COLO829 (cell line): ENCODE results near the gene FKBP5.
"Not testable (repeated sequence)": the region's sequence is repeated elsewhere in the genome, so short reads cannot be mapped to it uniquely, and the experiment has no call there.

Experiments used
- DNase-seq: peaks from one replicate; pipeline ENCODE4 v3.0.0; 2012; ENCODE audit warnings: low spot score

Gene FKBP5

GRCh38 chr6:35583893-35584688, 104.6 kb downstream of the FKBP5 start:
- peak; percentile 69 for DNase-seq

- no peak for DNase-seq
Measured at GRCh38 chr6:35582315-35582714, 106.4 kb downstream of the FKBP5 start.

- no peak for DNase-seq
Measured at GRCh38 chr6:35581633-35582032, 107.1 kb downstream of the FKBP5 start.

GRCh38 chr6:35580836-35581235, 107.9 kb downstream of the FKBP5 start:
- no peak for DNase-seq

GRCh38 chr6:35576682-35577081, 112.0 kb downstream of the FKBP5 start:
- no peak for DNase-seq

GRCh38 chr6:35573495-35574110, 115.1 kb downstream of the FKBP5 start:
- no peak for DNase-seq

GRCh38 chr6:35570885-35571330, 117.8 kb downstream of the FKBP5 start:
- DNase-seq, result not testable (repeated sequence)

- DNase-seq, result no peak
Measured at GRCh38 chr6:35569011-35569461, 119.7 kb downstream of the FKBP5 start.

GRCh38 chr6:35566794-35567193, 121.9 kb downstream of the FKBP5 start:
- no peak for DNase-seq

GRCh38 chr6:35564733-35565132, 124.0 kb downstream of the FKBP5 start:
- DNase-seq, result no peak

- no peak for DNase-seq
Measured at GRCh38 chr6:35562060-35562459, 126.7 kb downstream of the FKBP5 start.

- DNase-seq, result no peak
Measured at GRCh38 chr6:35561113-35561512, 127.6 kb downstream of the FKBP5 start.

- DNase-seq, result no peak
Measured at GRCh38 chr6:35558571-35558970, 130.1 kb downstream of the FKBP5 start.

- no peak for DNase-seq
Measured at GRCh38 chr6:35557239-35557638, 131.5 kb downstream of the FKBP5 start.

GRCh38 chr6:35554811-35555210, 133.9 kb downstream of the FKBP5 start:
- DNase-seq, result no peak

- DNase-seq, result no peak
Measured at GRCh38 chr6:35553315-35553714, 135.4 kb downstream of the FKBP5 start.

- DNase-seq, result peak; percentile 20
Measured at GRCh38 chr6:35552285-35552917, 136.3 kb downstream of the FKBP5 start.

GRCh38 chr6:35550437-35550836, 138.3 kb downstream of the FKBP5 start:
- DNase-seq, result no peak

- DNase-seq, result no peak
Measured at GRCh38 chr6:35547676-35548075, 141.0 kb downstream of the FKBP5 start.

GRCh38 chr6:35544769-35545361, 143.8 kb downstream of the FKBP5 start:
- DNase-seq, result no peak

- no peak for DNase-seq
Measured at GRCh38 chr6:35543459-35544193, 145.1 kb downstream of the FKBP5 start.

- no peak for DNase-seq
Measured at GRCh38 chr6:35541836-35542235, 146.9 kb downstream of the FKBP5 start.
